SK-N-SH (cell line): ENCODE data around the gene DNAJC17. TPM values are rescaled to one million over a fixed set of nuclear protein-coding genes. Genes with fewer than 3 reads are reported as not detected.

Source experiments
- CTCF ChIA-PET: fragments of 300-600, 350-600 bp; formaldehyde crosslinking; extraction: SDS; loops from one replicate; lab custom pipeline; 2021; lab: Yijun Ruan, JAX
- POLR2A ChIA-PET: fragments of 350-600 bp; sonication (Branson Sonifier 250); formaldehyde crosslinking; extraction: SDS; loops from one replicate; lab custom pipeline; 2020; ENCODE audit warnings: antibody characterized with exemption, inconsistent platforms; lab: Yijun Ruan, JAX
- DNase-seq: peaks from one replicate; pipeline ENCODE4 v3.0.0; 2012
- H2AFZ ChIP-seq: fragments of 200-600 bp; sonication (generic); 2 replicates; pipeline ENCODE4 v1.8.1; 2016; ENCODE audit warnings: antibody characterized with exemption, mild to moderate bottlenecking, low read depth
- H3F3A ChIP-seq: fragments of 200-600 bp; sonication (generic); replicated peaks from 2 replicates; pipeline ENCODE3; 2016; ENCODE audit warnings: antibody characterized with exemption, mild to moderate bottlenecking; ENCODE audit not compliant: insufficient read depth
- H3K27ac ChIP-seq, 2 experiments: fragments of 200-500 bp in 1 of 2; fragments of 200-600 bp in 1 of 2; sonication (Bioruptor generic) in 1 of 2; sonication (generic), shearing (Covaris generic) in 1 of 2; 2 replicates each; pipeline versions ENCODE4 v1.5.1 to v1.6.1; 2014 to 2016; ENCODE audit warnings: low read depth in 2 of 2, inconsistent platforms in 1 of 2, low read length in 1 of 2, mild to moderate bottlenecking in 1 of 2, mixed read lengths in 1 of 2
- H3K27me3 ChIP-seq: fragments of 200-600 bp; sonication (generic), shearing (Covaris generic); 2 replicates; pipeline ENCODE4 v1.6.1; 2016; ENCODE audit warnings: mixed run types; ENCODE audit not compliant: insufficient read depth
- H3K36me3 ChIP-seq, 2 experiments: fragments of 200-500 bp in 1 of 2; fragments of 200-600 bp in 1 of 2; sonication (Bioruptor generic) in 1 of 2; sonication (generic) in 1 of 2; replicated peaks in 1 of 2; 2 replicates each; pipeline versions ENCODE3 to v1.5.1; 2014 to 2016; ENCODE audit warnings: low read length in 1 of 2, mild to moderate bottlenecking in 1 of 2; ENCODE audit not compliant: insufficient read depth in 2 of 2, control insufficient read depth in 1 of 2
- H3K4me1 ChIP-seq, 2 experiments: fragments of 200-500 bp in 1 of 2; fragments of 200-600 bp in 1 of 2; sonication (Bioruptor generic) in 1 of 2; sonication (generic), shearing (Covaris generic) in 1 of 2; 2 replicates each; pipeline versions ENCODE4 v1.5.1 to v1.6.1; 2014 to 2016; ENCODE audit warnings: low read depth in 1 of 2, low read length in 1 of 2, mixed run types in 1 of 2; ENCODE audit not compliant: insufficient read depth in 2 of 2, control insufficient read depth in 1 of 2
- H3K4me2 ChIP-seq: fragments of 200-600 bp; sonication (generic), shearing (Covaris generic); 2 replicates; pipeline ENCODE4 v1.6.1; 2017; ENCODE audit warnings: mixed run types
- H3K4me3 ChIP-seq, 2 experiments: fragments of 200-500 bp in 1 of 2; fragments of 200-600 bp in 1 of 2; sonication (Bioruptor generic) in 1 of 2; sonication (generic), shearing (Covaris generic) in 1 of 2; 2 replicates each; pipeline versions ENCODE4 v1.5.1 to v1.8.1; 2014 to 2016; ENCODE audit warnings: low read depth in 2 of 2, inconsistent platforms in 1 of 2, low read length in 1 of 2, mild to moderate bottlenecking in 1 of 2, mixed read lengths in 1 of 2, moderate library complexity in 1 of 2
- H3K79me2 ChIP-seq: fragments of 200-600 bp; sonication (generic); 2 replicates; pipeline ENCODE4 v1.8.1; 2017; ENCODE audit warnings: mild to moderate bottlenecking; ENCODE audit not compliant: insufficient read depth
- H3K9ac ChIP-seq: fragments of 200-600 bp; sonication (generic); 2 replicates; pipeline ENCODE4 v1.6.1; 2017; ENCODE audit warnings: mixed run types
- H3K9me2 ChIP-seq: fragments of 200-600 bp; sonication (generic); 2 replicates; pipeline ENCODE4 v1.6.1; 2017; ENCODE audit warnings: mixed run types
- H3K9me3 ChIP-seq: fragments of 200-600 bp; sonication (generic); 2 replicates; pipeline ENCODE4 v1.6.1; 2017; ENCODE audit warnings: mixed run types, mild to moderate bottlenecking, moderate library complexity
- H4K20me1 ChIP-seq: fragments of 200-600 bp; sonication (generic); 2 replicates; pipeline ENCODE4 v1.6.1; 2017; ENCODE audit warnings: mild to moderate bottlenecking, mixed run types; ENCODE audit not compliant: insufficient read depth
- CHD2 ChIP-seq: fragments of 150-350 bp; IDR thresholded peaks from 2 replicates; pipeline ENCODE4 v1.6.1; 2018; ENCODE audit warnings: low read length; ENCODE audit not compliant: partially characterized antibody
- EP300 ChIP-seq, 2 experiments: IDR thresholded peaks; 2 replicates each; pipeline versions ENCODE4 v1.4.0 to v1.6.1; 2012; ENCODE audit warnings: borderline replicate concordance in 1 of 2, low read depth in 1 of 2, low read length in 1 of 2
- EZH2phosphoT487 ChIP-seq: fragments of 200-600 bp; sonication (generic); IDR thresholded peaks from 2 replicates; pipeline ENCODE4 v1.6.1; 2017; ENCODE audit warnings: low read depth, mixed run types, mild to moderate bottlenecking, antibody characterized with exemption, moderate library complexity, borderline replicate concordance
- FOXJ3 ChIP-seq: sonication (generic); formaldehyde crosslinking; IDR thresholded peaks from 2 replicates; pipeline ENCODE4 v1.5.1; 2020; ENCODE audit warnings: mild to moderate bottlenecking, missing genetic modification reagents
- JUND ChIP-seq: IDR thresholded peaks from 2 replicates; pipeline ENCODE4 v1.4.0; 2012
- MEF2A ChIP-seq: IDR thresholded peaks from 2 replicates; pipeline ENCODE4 v1.4.0; 2012; ENCODE audit warnings: low read depth, borderline replicate concordance
- NFIC ChIP-seq: IDR thresholded peaks from 2 replicates; pipeline ENCODE4 v1.4.0; 2012; ENCODE audit warnings: borderline replicate concordance
- POLR2AphosphoS5 ChIP-seq: IDR thresholded peaks from 2 replicates; pipeline ENCODE4 v1.6.1; 2012; ENCODE audit warnings: low read depth, low read length
- RAD21 ChIP-seq: IDR thresholded peaks from 2 replicates; pipeline ENCODE4 v1.6.1; 2012; ENCODE audit warnings: mild to moderate bottlenecking, low read length
- RCOR1 ChIP-seq: fragments of 150-350 bp; IDR thresholded peaks from 2 replicates; pipeline ENCODE4 v1.6.1; 2017; ENCODE audit warnings: antibody characterized with exemption, low read length
- RFX5 ChIP-seq: IDR thresholded peaks from 2 replicates; pipeline ENCODE4 v1.6.1; 2012; ENCODE audit warnings: mild to moderate bottlenecking, improper control_type of control experiment, low read length
- RXRA ChIP-seq: IDR thresholded peaks from 2 replicates; pipeline ENCODE4 v1.4.0; 2012; ENCODE audit warnings: low read depth, mild to moderate bottlenecking, borderline replicate concordance
- SIN3A ChIP-seq: IDR thresholded peaks from 2 replicates; pipeline ENCODE4 v1.6.1; 2012; ENCODE audit warnings: low read depth, mild to moderate bottlenecking, low read length, moderate library complexity, borderline replicate concordance
- SMC3 ChIP-seq: IDR thresholded peaks from 2 replicates; pipeline ENCODE4 v1.6.1; 2012; ENCODE audit warnings: low read depth, low read length, improper control_type of control experiment
- TAF1 ChIP-seq: IDR thresholded peaks from 2 replicates; pipeline ENCODE4 v1.6.1; 2012; ENCODE audit warnings: low read depth, mild to moderate bottlenecking, low read length, moderate library complexity, borderline replicate concordance
- TCF12 ChIP-seq: IDR thresholded peaks from 2 replicates; pipeline ENCODE4 v1.4.0; 2012
- WGBS: methylation state at CpG from one replicate; pipeline ENCODE4 v1.1.6; 2017; ENCODE audit warnings: low lambda C conversion rate; 5-methylcytosine and 5-hydroxymethylcytosine counted together
- polyA plus RNA-seq, 3 experiments: library from polyadenylated mRNA; depleted of rRNA; stranded (reverse); fragments of >200 nt; gene quantifications; 2 replicates each; pipeline ENCODE4 v1.2.3, GENCODE V29; 2012
- TF ChIP-seq, protein P1 (sequence below): IDR thresholded peaks from 2 replicates; pipeline ENCODE4 v1.4.0; 2012; ENCODE audit warnings: low read depth, borderline replicate concordance
- TF ChIP-seq, protein P2 (sequence below): fragments of 150-350 bp; IDR thresholded peaks from 2 replicates; pipeline ENCODE4 v1.6.1; 2016; ENCODE audit warnings: mild to moderate bottlenecking, low read depth, low read length
- TF ChIP-seq, protein P3 (sequence below): fragments of 150-350 bp; IDR thresholded peaks from 2 replicates; pipeline ENCODE4 v1.6.1; 2017; ENCODE audit warnings: antibody characterized with exemption, low read length, low read depth, borderline replicate concordance
- TF ChIP-seq, protein P4 (sequence below): IDR thresholded peaks from 2 replicates; pipeline ENCODE4 v1.6.1; 2012; ENCODE audit warnings: mild to moderate bottlenecking, low read depth, low read length, moderate library complexity

DNAJC17 gene
- polyA plus RNA-seq, 1 of the 3 experiments (the other 2 are of a cell fraction) = 61.6 TPM

DNA sequence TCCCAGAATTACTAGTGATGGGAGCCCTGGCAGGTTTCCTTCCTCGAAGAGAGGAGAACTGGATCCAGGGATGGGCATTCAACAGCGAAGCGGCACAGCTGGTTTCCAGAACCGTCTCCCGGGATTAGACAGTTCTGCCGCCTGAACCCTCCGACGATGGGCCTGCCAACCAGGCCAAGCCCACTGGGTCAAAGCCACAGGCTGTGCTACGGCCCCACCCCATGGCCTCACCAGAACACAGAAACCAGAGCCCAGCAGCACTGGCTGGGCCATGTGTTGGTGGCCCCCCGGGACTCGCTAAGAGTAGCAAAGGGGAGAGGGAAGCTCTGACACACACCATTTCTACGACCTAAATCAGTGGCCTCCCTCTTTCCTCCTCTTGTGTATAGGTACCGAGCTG is 35.3 kb downstream of the DNAJC17 start:
- H3F3A ChIP-seq = no peaks in the 10 kb centered on the region
- POLR2A ChIA-PET = interaction anchor here (0.8 kb wide), 1 partner anchor 16 kb away, joined by 4 read pairs; no protein-coding TSS in a partner anchor
- H3K4me2 ChIP-seq = no peak overlapping the region
- H3K27ac ChIP-seq = peak overlapping the region in 1 of 2 experiments; percentile 83; a peak in 2 of 4 replicates
- H3K79me2 ChIP-seq = no peaks in the 10 kb centered on the region
- H3K4me3 ChIP-seq = no peak overlapping the region
- no peaks in the 10 kb centered on the region for H3K27me3 ChIP-seq
- no peak overlapping the region for H2AFZ ChIP-seq
- H4K20me1 ChIP-seq = no peaks in the 10 kb centered on the region
- peak; percentile 33 for DNase-seq
- no peak for TF ChIP-seq RXRA
- TF ChIP-seq NFIC = no peak
- TF ChIP-seq SIN3A = no peak
- TF ChIP-seq RFX5 = no peak
- no peak for TF ChIP-seq JUND
- TF ChIP-seq SMC3 = no peak
- TF ChIP-seq TCF12 = no peak
- TF ChIP-seq EP300 (IDR thresholded peaks at IDR 0.05; ENCODE audit: borderline replicate concordance in 1 of 2, low read depth in 1 of 2, low read length in 1 of 2) = no peak
- no peak for TF ChIP-seq EZH2phosphoT487
- TF ChIP-seq RAD21 = no peak
- TF ChIP-seq, protein P1, sequence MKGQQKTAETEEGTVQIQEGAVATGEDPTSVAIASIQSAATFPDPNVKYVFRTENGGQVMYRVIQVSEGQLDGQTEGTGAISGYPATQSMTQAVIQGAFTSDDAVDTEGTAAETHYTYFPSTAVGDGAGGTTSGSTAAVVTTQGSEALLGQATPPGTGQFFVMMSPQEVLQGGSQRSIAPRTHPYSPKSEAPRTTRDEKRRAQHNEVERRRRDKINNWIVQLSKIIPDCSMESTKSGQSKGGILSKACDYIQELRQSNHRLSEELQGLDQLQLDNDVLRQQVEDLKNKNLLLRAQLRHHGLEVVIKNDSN = no peak
- no peak for TF ChIP-seq POLR2AphosphoS5
- no peak for TF ChIP-seq FOXJ3 (CRISPR knock-in tag)
- no peak for TF ChIP-seq CHD2
- TF ChIP-seq, protein P2, sequence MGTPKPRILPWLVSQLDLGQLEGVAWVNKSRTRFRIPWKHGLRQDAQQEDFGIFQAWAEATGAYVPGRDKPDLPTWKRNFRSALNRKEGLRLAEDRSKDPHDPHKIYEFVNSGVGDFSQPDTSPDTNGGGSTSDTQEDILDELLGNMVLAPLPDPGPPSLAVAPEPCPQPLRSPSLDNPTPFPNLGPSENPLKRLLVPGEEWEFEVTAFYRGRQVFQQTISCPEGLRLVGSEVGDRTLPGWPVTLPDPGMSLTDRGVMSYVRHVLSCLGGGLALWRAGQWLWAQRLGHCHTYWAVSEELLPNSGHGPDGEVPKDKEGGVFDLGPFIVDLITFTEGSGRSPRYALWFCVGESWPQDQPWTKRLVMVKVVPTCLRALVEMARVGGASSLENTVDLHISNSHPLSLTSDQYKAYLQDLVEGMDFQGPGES = no peak
- no peak for TF ChIP-seq TAF1
- TF ChIP-seq MEF2A = no peak
- 93% methylated on average over 8 of the region's 13 CpGs for WGBS
- no peak overlapping the region for H3K9ac ChIP-seq
- H3K36me3 ChIP-seq = peaks cover 3 to 47% of the 10 kb centered on the region in 2 experiments
- H3K4me1 ChIP-seq = peaks cover 20 to 52% of the 10 kb centered on the region in 2 experiments; a peak in 3 of 4 replicates
- CTCF ChIA-PET = interaction anchor here (0.7 to 31.8 kb wide), 4 partner anchors 11 to 151 kb away, joined by 3 to 555 read pairs (median 61); partner anchors contain the start of gene RMDN3
- no peaks in the 10 kb centered on the region for H3K9me2 ChIP-seq
- no peaks in the 10 kb centered on the region for H3K9me3 ChIP-seq

DNA sequence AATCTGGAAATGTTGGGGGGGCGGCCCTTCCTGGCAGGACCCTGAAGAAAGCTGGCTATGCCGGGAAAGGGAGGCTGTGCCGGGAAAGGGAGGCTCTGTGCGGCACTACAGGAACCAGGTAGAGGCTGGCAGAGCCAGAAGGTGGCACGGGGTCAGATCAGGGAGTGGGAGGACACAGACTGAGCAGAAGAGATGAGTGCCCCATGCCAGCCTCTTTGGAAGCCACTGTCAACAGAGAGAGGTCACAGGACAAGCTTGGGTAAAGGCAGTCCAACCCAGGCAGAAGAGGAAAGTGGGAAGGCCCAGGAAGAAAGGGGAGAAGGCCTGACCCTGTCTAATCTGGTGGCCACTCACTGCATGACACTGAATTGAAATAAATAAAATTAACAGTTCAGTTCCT is 36.0 kb downstream of the DNAJC17 start:
- peaks cover 2% of the 10 kb centered on the region for H3F3A ChIP-seq
- H4K20me1 ChIP-seq = no peaks in the 10 kb centered on the region
- ChIA-PET CTCF (interaction anchor here (0.7 to 31.8 kb wide), 7 partner anchors 10 to 152 kb away, joined by 3 to 555 read pairs (median 4); partner anchors contain the start of gene RMDN3), POLR2A (interaction anchor here (0.8 to 1.8 kb wide), 2 partner anchors 15 to 25 kb away, joined by 4 to 6 read pairs; no protein-coding TSS in a partner anchor)
- H3K27me3 ChIP-seq = no peaks in the 10 kb centered on the region
- TF ChIP-seq, protein P3, sequence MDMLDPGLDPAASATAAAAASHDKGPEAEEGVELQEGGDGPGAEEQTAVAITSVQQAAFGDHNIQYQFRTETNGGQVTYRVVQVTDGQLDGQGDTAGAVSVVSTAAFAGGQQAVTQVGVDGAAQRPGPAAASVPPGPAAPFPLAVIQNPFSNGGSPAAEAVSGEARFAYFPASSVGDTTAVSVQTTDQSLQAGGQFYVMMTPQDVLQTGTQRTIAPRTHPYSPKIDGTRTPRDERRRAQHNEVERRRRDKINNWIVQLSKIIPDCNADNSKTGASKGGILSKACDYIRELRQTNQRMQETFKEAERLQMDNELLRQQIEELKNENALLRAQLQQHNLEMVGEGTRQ = no peak
- no peak for TF ChIP-seq RCOR1
- TF ChIP-seq TCF12 = no peak
- TF ChIP-seq, protein P2 = no peak
- TF ChIP-seq, protein P4, sequence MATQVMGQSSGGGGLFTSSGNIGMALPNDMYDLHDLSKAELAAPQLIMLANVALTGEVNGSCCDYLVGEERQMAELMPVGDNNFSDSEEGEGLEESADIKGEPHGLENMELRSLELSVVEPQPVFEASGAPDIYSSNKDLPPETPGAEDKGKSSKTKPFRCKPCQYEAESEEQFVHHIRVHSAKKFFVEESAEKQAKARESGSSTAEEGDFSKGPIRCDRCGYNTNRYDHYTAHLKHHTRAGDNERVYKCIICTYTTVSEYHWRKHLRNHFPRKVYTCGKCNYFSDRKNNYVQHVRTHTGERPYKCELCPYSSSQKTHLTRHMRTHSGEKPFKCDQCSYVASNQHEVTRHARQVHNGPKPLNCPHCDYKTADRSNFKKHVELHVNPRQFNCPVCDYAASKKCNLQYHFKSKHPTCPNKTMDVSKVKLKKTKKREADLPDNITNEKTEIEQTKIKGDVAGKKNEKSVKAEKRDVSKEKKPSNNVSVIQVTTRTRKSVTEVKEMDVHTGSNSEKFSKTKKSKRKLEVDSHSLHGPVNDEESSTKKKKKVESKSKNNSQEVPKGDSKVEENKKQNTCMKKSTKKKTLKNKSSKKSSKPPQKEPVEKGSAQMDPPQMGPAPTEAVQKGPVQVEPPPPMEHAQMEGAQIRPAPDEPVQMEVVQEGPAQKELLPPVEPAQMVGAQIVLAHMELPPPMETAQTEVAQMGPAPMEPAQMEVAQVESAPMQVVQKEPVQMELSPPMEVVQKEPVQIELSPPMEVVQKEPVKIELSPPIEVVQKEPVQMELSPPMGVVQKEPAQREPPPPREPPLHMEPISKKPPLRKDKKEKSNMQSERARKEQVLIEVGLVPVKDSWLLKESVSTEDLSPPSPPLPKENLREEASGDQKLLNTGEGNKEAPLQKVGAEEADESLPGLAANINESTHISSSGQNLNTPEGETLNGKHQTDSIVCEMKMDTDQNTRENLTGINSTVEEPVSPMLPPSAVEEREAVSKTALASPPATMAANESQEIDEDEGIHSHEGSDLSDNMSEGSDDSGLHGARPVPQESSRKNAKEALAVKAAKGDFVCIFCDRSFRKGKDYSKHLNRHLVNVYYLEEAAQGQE = no peak
- TF ChIP-seq SIN3A = no peak
- no peak overlapping the region for H2AFZ ChIP-seq
- no peak for DNase-seq
- H3K4me2 ChIP-seq = no peak overlapping the region
- no peaks in the 10 kb centered on the region for H3K9me3 ChIP-seq
- H3K4me3 ChIP-seq = no peak overlapping the region
- H3K9me2 ChIP-seq = no peaks in the 10 kb centered on the region
- WGBS = 96% methylated on average over 5 of the region's 5 CpGs
- H3K27ac ChIP-seq = peak overlapping the region in 1 of 2 experiments; percentile 83; a peak in 2 of 4 replicates
- no peak overlapping the region for H3K9ac ChIP-seq
- peaks cover 3 to 42% of the 10 kb centered on the region in 2 experiments for H3K36me3 ChIP-seq
- peaks cover 28 to 59% of the 10 kb centered on the region in 2 experiments; a peak in 3 of 4 replicates for H3K4me1 ChIP-seq
- H3K79me2 ChIP-seq = no peaks in the 10 kb centered on the region
